ENCODE data around the gene CDK19. TPM values are rescaled to one million over a fixed set of nuclear protein-coding genes. Genes with fewer than 3 reads are reported as not detected.

Gene CDK19
- total RNA-seq, 1 experiment from 2014 or later, result 9.2 TPM

DNA sequence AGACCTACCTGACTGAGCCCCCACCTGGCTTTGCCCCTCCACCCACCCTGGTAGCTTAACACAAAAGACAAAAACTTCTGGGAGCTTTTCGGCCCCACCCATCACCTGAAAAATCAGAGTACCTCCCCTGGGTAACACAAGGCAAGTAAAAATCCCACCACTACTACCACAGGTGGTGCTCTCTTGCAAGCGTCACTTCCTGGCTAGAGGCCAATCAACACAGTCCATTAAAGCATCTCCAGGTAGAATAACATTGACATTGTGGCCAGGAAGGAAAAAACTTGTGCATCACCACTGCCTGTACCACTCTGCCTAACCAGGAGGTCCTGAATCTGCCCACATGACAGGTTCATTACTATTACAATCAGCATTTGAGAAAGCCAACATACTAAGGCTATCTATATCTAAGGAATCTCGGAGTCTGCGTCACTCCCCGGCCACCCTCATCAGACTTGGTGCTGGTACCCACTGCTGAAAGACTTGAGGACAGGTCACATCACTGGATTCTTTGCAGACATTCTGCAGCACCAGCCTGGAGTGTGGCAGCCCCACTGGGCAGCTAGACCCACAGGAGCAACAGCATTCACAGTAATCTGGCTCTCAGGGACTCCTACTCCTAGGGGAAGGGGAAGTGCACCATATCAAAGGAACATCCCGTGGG is 125.9 kb downstream of the CDK19 start:
- in situ Hi-C loops (cut with HindIII; ENCODE audit: low pct_unique_long_range_greater_than_20kb, low sequenced_read_pairs), result loop anchor here (10.0 kb wide), 1 partner anchor 185 kb away; the partner anchor contains the start of gene AMD1
- DNase-seq (ENCODE audit: low read depth, low spot score), result no peak

GRCh38 chr6:110688661-110689268 is 126.5 kb downstream of the CDK19 start:
- in situ Hi-C loops (cut with HindIII; ENCODE audit: low pct_unique_long_range_greater_than_20kb, low sequenced_read_pairs), result loop anchor here (10.0 kb wide), 1 partner anchor 186 kb away; the partner anchor contains the start of gene AMD1
- DNase-seq (ENCODE audit: low read depth, low spot score), result no peak

DNA sequence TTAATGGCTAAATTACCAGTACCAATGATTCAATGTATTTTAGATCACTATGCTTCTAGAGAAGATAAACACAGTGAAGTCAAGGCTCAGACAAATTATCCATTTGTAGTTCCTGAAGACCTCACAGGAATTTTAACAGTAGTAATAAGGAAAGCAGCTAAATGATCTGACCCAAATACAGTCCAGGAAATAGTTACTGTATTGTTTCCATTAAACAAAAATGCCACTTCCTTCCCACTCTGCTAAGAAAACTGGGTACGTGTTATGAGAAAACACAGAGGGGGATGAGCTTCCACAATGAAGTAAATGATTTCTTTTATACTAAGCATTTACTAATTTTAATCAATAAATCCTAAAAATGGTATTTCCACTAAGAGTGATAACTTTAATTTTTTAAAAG is 127.9 kb downstream of the CDK19 start:
- no peak for DNase-seq (ENCODE audit: low read depth, low spot score)
- in situ Hi-C loops (cut with HindIII; ENCODE audit: low pct_unique_long_range_greater_than_20kb, low sequenced_read_pairs), result loop anchor here (10.0 kb wide), 1 partner anchor 187 kb away; the partner anchor contains the start of gene AMD1

DNA sequence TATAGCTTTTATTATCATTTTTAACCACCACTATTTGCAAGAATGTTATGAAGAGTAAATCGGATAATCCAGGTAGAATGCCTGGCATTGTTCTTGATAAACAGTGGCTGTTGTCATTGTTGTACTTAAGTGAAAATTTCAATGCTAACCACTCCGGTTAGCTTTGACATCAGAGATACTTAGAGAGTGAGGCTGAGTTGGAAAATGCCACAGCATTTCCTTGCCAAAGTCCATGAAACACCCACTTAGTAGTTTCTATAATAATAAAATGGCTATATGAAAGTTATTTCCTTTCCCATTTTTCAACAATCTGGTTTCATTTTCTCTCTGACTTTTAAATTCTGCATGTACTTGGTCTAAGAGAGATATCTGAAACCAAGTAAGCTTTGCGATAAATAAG is 132.0 kb downstream of the CDK19 start:
- no peak for DNase-seq (ENCODE audit: low read depth, low spot score)
- in situ Hi-C loops (cut with HindIII; ENCODE audit: low pct_unique_long_range_greater_than_20kb, low sequenced_read_pairs), result loop anchor here (10.0 kb wide), 1 partner anchor 192 kb away; the partner anchor contains the start of gene AMD1

DNA sequence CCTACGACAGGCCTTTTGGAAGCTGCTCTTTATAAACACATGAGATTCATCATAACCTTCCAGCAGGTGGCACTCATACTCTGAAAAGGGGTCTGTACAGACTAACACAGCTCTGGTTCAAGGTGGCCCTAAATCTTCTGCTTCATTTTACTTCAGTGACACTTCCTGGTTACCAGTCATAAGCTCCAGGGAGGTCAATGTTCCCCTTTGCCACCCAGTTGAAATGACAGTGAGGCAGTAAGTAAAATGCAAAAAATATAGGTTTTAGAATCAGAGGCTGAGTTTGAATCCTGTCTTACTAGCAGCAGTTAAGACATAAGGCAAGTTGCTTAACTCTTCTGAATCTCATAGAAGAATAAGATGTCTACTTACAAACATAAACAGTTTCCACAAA is 132.8 kb downstream of the CDK19 start:
- in situ Hi-C loops (cut with HindIII; ENCODE audit: low pct_unique_long_range_greater_than_20kb, low sequenced_read_pairs), result loop anchor here (10.0 kb wide), 1 partner anchor 192 kb away; the partner anchor contains the start of gene AMD1
- peak; percentile 87 for DNase-seq (ENCODE audit: low read depth, low spot score)

DNA sequence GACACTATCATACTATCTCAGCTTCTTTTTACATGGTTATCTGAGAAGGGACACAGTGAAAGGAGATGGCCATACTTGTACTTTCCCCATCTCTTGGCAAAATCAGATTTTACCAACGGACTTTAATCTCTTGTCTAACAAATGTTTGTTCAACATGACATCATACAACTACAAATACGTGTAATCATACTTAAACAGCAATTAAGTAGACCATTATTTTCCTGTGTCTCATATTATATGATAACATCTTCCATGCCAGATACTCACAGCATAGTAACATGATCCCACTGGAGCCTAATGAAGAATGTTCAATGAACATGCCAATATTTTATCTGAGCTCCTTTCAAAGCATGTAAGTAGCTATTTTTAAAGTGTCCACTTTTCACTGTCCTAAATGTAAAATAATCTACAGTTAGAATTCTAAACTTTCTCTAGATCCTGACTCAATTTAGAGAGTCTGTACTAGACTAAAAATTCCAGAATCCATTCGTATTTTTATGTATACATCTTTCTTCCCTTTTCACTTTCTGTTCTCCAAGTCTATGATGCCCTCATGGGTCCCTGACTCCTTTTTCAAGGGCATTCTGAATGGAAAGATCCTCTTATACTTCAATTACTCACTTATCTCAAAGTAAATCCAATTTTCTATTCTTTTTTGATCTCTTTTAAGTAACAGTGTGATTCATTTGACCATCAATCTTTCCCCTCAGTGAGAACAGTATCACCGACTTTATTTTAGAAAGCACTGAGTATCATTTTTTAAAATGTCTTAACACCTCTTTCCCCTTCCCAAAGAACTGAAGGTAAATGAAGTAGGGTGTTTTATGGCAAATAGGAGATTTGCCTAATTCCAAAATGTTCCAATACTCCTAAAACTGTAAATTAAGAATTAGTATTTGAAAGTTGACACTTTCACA is 133.5 kb downstream of the CDK19 start:
- peak; percentile 13 for DNase-seq (ENCODE audit: low read depth, low spot score)
- in situ Hi-C loops (cut with HindIII; ENCODE audit: low pct_unique_long_range_greater_than_20kb, low sequenced_read_pairs), result loop anchor here (10.0 kb wide), 1 partner anchor 193 kb away; the partner anchor contains the start of gene AMD1

GRCh38 chr6:110676396-110676795 is 138.9 kb downstream of the CDK19 start:
- in situ Hi-C loops (cut with HindIII; ENCODE audit: low pct_unique_long_range_greater_than_20kb, low sequenced_read_pairs), result loop anchor here (10.0 kb wide), 1 partner anchor 142 kb away; no protein-coding TSS in a partner anchor
- DNase-seq (ENCODE audit: low read depth, low spot score), result no peak

- no peak for DNase-seq (ENCODE audit: low read depth, low spot score)
- in situ Hi-C loops (cut with HindIII; ENCODE audit: low pct_unique_long_range_greater_than_20kb, low sequenced_read_pairs), result loop anchor here (10.0 kb wide), 1 partner anchor 139 kb away; no protein-coding TSS in a partner anchor
These were observed 141.2 kb downstream of the CDK19 start for GRCh38 chr6:110674096-110674495.

- in situ Hi-C loops (cut with HindIII; ENCODE audit: low pct_unique_long_range_greater_than_20kb, low sequenced_read_pairs), result loop anchor here (10.0 kb wide), 1 partner anchor 137 kb away; no protein-coding TSS in a partner anchor
- no peak for DNase-seq (ENCODE audit: low read depth, low spot score)
These were observed 143.1 kb downstream of the CDK19 start for GRCh38 chr6:110672122-110672521.

- in situ Hi-C loops (cut with HindIII; ENCODE audit: low pct_unique_long_range_greater_than_20kb, low sequenced_read_pairs), result loop anchor here (10.0 kb wide), 1 partner anchor 137 kb away; no protein-coding TSS in a partner anchor
- DNase-seq (ENCODE audit: low read depth, low spot score), result no peak
These were observed 143.8 kb downstream of the CDK19 start for GRCh38 chr6:110671447-110671846.

- in situ Hi-C loops (cut with HindIII; ENCODE audit: low pct_unique_long_range_greater_than_20kb, low sequenced_read_pairs), result no loop called here
- DNase-seq (ENCODE audit: low read depth, low spot score), result no peak
These were observed 149.7 kb downstream of the CDK19 start for GRCh38 chr6:110665600-110665999.

- in situ Hi-C loops (cut with HindIII; ENCODE audit: low pct_unique_long_range_greater_than_20kb, low sequenced_read_pairs), result no loop called here
These were observed 150.3 kb downstream of the CDK19 start for GRCh38 chr6:110664933-110665332.

GRCh38 chr6:110662490-110663211 is 152.6 kb downstream of the CDK19 start:
- in situ Hi-C loops (cut with HindIII; ENCODE audit: low pct_unique_long_range_greater_than_20kb, low sequenced_read_pairs), result no loop called here
- no peak for DNase-seq (ENCODE audit: low read depth, low spot score)

More at GRCh38 chr6:110664933-110665332, 150.3 kb downstream of the CDK19 start:
- DNase-seq (ENCODE audit: low read depth, low spot score), result no peak

DNA sequence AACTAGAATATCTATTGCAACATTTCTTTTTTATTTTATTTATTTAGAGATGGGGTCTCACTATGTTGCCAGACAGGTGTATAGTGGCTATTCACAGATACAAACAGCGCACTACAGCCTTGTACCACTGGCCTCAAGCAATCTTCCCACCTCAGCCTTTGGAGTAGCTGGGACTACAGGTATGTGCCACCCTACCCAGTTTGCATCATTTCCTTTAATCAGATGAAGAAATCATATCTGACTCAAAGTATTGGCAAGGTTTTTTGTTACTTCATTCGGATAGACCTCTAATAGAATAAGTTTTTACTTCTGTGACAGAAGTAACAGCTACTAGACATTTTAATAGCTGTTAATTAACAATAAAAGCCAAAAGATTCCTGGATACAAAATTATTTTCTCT is 153.9 kb downstream of the CDK19 start:
- in situ Hi-C loops (cut with HindIII; ENCODE audit: low pct_unique_long_range_greater_than_20kb, low sequenced_read_pairs), result no loop called here
- no peak for DNase-seq (ENCODE audit: low read depth, low spot score)

DNA sequence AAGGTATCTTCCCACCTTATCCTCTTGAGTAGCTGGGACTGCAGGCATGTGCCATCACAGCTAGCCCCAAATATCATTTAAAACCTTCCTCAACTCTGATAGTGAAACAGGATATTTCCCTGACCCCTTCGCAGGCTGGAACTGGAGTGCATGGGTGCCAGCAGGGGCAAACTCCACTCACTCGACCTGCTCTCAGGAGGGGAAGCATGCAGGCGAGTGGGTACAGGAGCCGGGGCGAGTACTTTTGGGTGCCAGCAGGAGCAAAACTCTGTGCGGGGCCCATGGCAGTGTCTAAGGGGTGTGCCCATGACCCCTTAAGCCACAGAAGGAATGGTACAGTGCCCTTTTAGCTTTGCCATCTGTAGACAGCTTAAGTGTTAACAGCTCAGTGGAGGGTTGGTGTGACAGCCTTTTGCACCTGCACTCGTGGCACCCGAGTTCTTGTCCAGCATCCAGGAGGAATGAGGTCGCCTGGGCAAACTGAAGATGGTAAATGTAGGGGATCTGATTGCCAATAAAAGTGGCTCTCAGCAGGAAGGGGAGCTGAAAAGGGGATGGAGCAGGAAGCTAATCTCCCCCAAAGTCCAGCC is 155.1 kb downstream of the CDK19 start:
- no peak for DNase-seq (ENCODE audit: low read depth, low spot score)
- in situ Hi-C loops (cut with HindIII; ENCODE audit: low pct_unique_long_range_greater_than_20kb, low sequenced_read_pairs), result no loop called here

GRCh38 chr6:110658631-110659211 is 156.5 kb downstream of the CDK19 start:
- in situ Hi-C loops (cut with HindIII; ENCODE audit: low pct_unique_long_range_greater_than_20kb, low sequenced_read_pairs), result no loop called here
- no peak for DNase-seq (ENCODE audit: low read depth, low spot score)

All from SK-MEL-5 (cell line).